GM21576 (cell line): Measurements from ENCODE around the gene XYLB.
"Not testable (repeated sequence)": the region's sequence is repeated elsewhere in the genome, so short reads cannot be mapped to it uniquely, and the experiment has no call there.

ENCODE experiments used
- ATAC-seq: cut with Tn5 transposase; IDR thresholded peaks from one replicate; pipeline ENCODE4 v1.9.1; 2021; ENCODE audit warnings: mild to moderate bottlenecking, moderate library complexity; ENCODE audit not compliant: unreplicated experiment

The XYLB gene

GRCh38 chr3:38386992-38387750, 40.6 kb downstream of the XYLB start:
- ATAC-seq = no peak

GRCh38 chr3:38387862-38388261, 41.3 kb downstream of the XYLB start:
- ATAC-seq = no peak

DNA sequence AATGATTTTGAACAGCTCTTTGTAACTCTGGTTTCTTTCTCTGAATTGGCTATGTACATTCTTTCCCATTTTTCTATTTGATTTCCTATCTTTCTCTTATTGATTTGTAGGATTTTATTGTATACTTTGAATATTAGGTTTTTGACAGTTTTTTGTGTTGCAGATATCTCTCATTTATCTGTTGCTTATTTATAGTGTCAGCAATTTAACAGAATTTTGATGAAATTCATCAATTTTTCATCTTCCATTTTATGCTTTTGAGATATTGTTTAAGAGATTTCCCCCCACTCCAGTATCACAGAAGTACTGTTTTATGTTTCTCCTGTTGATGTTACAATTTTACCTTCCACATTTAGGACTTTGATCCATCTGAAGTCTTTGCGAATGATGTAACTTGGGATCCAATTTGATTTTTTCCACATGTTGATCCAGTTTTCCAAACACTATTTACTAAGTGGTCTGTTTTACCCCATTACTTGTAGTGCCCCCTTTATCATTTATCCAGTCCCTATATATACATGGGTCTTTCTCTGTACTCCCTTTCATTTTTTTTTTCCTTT, 46.1 kb downstream of the XYLB start:
- no peak for ATAC-seq

DNA sequence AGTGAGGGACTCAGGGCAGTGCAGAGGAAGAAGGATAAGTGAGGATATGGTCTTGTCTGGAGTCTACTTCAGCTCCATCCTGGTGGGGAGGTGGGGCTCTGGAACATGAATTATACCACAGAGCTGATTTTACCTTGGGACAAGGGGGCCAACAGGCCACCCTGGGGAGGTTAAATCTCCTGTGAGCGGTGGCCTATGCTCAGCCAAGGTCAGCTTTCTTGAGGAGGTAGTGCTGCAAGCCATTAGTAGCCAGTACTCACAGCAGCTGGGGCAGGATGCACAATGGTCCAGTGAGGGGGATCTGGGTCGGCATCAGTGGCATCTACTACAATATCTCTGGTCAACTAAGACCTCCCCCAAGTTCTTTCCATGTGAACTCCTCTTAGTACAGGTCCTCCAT, 49.7 kb downstream of the XYLB start:
- ATAC-seq = no peak

DNA sequence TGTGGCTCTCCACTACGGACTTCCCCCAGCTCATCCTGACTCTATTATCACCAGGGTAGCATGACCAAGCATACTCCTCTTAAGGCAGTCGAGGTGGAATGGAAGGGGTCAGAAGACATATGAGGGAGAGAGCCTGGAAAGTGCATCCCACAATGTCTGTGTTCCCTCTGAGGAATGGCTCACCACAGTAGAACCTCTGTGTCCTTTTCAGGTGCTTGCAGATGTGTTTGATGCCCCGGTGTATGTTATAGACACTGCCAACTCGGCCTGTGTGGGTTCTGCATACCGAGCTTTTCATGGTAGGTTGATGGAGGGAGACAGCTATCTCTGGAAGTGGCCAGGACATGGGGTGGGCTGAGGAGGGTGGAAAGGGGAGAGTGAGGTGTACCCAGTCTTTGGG, 50.3 kb downstream of the XYLB start:
- ATAC-seq = no peak

DNA sequence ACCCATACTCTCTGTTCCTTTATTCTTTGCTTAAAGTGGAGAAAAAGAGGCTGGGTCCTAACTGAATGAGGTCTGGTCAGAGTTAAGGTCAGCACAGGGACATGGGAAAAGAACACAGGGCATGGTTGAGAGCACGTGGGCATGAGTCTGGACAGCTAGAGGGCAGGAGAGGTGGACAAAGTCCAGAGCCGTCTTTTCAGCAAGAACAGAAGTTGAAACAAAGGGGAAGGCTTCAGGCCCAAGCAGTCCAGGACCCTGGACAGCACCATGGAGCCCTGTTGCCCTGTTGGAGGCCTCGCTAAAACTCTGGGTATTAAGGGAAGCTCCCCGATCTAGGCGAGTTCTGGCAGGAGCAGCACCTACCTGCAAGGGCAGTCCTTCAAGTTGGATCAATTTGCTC, 50.7 kb downstream of the XYLB start:
- no peak for ATAC-seq

DNA sequence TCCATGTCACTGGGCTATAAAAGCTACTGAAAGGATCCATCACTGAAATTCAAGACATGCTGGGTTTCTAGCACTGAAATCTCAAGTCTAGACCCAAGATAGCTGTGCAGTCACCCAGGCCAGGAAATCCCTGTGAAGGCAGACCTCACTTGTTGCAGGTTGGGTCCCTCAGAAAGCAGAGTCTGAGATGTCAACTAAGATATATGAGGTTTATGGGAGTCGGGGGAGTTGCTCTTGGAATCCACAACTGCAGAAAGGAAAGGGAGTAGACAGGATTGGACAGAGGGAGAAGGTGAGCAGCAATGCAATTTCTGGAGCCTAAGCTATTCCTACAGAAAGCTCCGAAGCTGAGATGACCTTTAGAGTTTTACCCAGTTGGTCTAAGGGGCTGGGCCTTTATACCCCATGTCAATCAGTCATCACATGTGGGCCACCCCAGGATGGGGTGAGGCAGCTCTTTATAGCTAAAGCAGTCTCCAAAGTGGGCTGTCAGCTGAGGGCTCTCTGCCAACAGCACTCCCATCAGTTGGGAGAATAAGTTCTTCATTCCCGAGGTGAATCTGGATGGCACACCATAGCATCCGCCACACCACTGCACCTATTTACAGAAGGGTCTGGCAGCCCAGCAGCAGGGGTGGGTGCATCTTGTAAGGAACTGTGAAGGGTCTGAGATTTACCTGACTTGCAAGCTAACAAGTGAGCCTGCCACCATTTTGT, 54.8 kb downstream of the XYLB start:
- ATAC-seq = no peak

- ATAC-seq = no peak
Observed at GRCh38 chr3:38404286-38404685, 57.7 kb downstream of the XYLB start.

DNA sequence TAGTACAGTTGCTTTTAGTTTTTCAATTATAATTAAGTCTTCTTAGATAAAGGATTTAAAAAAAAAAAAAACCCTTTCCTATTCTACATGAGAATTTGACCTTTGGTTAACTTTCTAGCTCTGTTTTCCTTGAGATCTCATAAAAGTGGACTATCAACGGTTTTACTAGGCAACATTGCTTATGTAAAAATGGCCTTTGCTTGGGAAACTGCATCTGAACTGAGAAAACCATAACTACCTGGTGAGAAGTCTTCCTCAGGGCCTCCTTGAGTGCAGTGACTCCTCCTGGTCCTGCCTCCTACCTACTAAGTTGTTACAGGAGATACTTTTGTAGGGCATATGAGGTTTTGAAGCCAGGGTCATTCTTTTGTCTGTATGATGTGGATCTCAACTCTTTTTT, 65.0 kb downstream of the XYLB start:
- ATAC-seq = no peak

DNA sequence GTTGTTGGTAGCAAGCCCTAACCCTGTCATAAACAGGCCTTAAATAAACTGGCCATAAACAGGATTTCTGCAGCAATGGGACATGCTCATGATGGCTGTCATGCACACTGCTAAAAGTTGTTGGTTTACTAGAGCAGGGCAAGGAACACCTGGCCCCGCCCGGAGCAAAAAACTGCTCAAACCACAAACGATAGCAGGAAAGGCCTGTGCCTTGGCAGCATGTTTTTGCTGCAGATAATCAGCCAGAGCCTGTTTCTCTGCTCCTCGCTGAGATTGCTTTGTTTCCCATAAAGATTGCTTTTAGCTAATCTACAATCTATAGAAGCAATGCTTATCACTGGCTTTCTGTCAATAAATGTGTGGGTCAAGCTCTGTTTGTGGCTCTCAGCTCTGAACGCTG, 74.2 kb downstream of the XYLB start:
- ATAC-seq = not testable (repeated sequence)

DNA sequence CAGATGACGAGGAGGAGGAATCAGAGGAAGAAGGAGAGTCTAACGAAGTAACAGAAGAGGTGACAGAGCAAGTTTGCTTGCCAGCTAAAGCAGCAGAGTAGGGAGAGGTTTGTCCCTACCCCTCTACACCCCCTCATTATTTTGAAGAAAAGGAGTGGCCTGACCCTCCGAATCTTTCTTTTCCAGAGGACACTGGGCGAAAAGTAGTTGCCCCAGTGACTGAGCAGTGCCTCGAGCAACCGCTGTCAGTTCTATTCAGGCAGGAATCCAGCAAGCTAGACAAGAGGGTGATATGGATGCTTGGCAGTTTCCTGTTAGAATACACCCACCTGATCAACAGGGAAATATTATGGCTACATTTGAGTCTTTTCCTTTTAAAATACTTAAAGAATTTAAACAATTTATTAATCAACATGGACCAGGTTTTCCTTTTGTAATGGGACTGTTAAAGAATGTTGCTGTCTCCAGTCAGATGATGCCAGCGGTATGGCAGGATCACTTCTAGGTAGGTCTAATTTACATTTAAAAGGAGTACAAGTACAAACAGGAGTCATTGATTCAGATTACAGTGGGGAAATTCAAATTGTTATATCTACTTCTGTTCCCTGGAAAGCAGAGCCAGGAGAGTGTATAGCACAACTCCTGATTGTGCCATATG, 75.2 kb downstream of the XYLB start:
- no peak for ATAC-seq

DNA sequence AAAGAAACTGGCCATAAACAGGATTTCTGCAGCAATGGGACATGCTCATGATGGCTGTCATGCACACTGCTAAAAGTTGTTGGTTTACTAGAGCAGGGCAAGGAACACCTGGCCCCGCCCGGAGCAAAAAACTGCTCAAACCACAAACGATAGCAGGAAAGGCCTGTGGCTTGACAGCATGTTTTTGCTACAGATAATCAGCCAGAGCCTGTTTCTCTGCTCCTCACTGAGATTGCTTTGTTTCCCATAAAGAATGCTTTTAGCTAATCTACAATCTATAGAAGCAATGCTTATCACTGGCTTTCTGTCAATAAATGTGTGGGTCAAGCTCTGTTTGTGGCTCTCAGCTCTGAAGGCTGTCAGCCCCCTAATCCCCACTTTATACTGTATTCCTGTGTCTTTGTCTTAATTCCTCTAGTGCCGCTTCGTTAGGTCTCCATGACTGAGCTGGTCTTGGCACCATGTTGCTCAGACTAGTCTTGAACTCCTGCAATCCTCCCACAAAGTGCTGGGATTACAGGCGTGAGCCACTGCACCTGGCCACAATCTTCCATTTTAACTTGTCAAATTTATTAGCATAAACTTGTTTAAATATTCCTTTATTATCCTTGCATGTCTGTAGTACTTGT, 80.3 kb downstream of the XYLB start:
- not testable (repeated sequence) for ATAC-seq

GRCh38 chr3:38432871-38433658, 86.5 kb downstream of the XYLB start:
- not testable (repeated sequence) for ATAC-seq

DNA sequence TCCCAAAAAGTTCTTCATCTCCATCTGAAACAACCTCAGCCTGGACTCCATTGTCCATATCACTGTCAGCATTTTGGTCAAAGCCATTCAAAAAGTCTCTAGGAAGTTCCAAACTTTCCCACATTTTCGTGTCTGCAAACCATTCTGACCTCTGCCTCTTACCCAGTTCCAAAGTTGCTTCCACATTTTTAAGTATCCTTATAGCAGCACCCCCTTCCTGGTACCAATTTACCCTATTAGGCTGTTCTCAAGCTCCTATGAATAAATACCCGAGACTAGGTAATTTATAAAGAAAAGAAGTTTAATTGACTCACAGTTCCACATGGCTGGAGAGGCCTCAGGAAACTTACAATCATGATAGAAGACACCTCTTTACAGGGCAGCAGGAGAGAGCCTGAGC, 87.1 kb downstream of the XYLB start:
- ATAC-seq = not testable (repeated sequence)

DNA sequence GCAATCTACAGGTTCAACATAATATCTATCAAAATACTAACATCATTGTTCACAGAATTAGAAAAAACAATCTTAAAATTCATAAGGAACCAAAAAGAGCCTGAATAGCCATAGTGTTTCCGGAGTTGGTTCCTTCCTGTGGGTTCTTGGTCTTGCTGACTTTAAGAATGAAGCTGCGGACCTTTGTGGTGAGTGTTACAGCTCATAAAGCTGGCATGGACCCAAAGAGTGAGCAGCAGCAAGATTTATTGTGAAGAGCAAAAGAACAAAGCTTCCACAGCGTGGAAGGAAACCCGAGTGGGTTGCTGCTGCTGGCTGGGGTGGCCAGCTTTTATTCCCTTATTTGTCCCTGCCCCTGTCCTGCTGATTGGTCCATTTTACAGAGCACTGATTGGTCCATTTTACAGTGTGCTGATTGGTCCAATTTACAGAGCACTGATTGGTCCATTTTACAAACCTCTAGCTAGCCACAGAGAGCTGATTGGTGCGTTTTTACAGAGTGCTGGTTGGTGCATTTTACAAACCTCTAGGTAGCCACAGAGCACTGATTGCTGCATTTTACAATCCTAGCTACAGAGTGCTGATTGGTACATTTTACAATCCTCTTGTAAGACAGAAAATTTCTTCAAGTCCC, 92.0 kb downstream of the XYLB start:
- ATAC-seq = not testable (repeated sequence)

DNA sequence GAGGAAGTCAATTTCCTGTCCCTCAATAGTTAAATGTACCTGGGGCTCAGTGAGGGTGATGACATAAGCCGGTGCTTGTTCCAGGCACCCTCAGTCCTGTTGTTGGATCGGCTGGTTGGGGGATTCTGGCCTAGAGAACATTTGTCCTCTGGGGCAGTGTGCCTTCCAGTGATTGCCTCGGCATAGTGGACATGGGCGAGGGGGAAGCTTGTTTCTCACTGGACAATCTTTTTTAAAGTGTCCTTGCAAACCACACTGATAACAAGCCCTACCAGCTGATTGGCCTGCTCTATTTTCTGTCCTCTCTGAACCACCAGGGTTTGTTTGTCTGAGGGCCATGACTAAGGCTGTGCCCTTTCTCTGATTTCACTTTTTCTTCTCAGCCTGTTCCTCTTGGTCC, 96.6 kb downstream of the XYLB start:
- not testable (repeated sequence) for ATAC-seq

GRCh38 chr3:38446085-38446686, 99.6 kb downstream of the XYLB start:
- no peak for ATAC-seq

- no peak for ATAC-seq
Observed at GRCh38 chr3:38446812-38447211, 100.2 kb downstream of the XYLB start.

DNA sequence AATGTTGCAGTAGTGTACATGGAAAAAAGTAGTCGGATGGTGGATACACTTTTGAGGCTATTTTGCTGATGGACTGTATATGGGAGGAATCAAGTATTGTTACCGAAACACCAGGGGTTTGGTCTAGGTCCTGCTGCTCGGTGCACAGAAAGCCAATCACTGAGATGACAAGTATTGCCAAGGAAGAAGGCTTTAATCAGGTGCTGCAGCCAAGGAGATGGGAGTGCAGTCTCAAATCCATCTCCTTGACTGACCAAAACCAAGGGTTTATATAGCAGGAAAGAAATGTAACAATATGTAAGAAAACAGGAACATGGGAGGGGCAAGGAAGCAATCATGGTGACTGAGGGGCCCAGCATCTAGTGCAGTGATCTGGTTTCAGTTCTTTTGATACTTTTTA, 104.3 kb downstream of the XYLB start:
- ATAC-seq = no peak
